B cell (primary cell): ENCODE results near the gene PUDP. TPM values are rescaled to one million over a fixed set of nuclear protein-coding genes. Genes with fewer than 3 reads are reported as not detected.

Experiments used
- ATAC-seq: fragments of 200-7000 bp; cut with Tn5 transposase; one replicate; pipeline ENCODE4 v1.10.0; 2021; ENCODE audit warnings: low read depth, mild to moderate bottlenecking, moderate number of reproducible peaks, moderate library complexity
- CTCF ChIA-PET: fragments of 350-600 bp; sonication (Branson Sonifier 250); formaldehyde crosslinking; loops from one replicate; lab custom pipeline; 2021; ENCODE audit warnings: antibody characterized with exemption, inconsistent platforms; lab: Charles Lee
- POLR2A ChIA-PET: fragments of 350-600 bp; sonication (Branson Sonifier 250); formaldehyde crosslinking; loops from one replicate; lab custom pipeline; 2021; ENCODE audit warnings: antibody characterized with exemption; lab: Charles Lee
- DNase-seq: peaks from one replicate; pipeline ENCODE4 v3.0.0; 2013
- H2AFZ ChIP-seq: 2 replicates; pipeline ENCODE4 v1.6.1; 2012; ENCODE audit warnings: mild to moderate bottlenecking, low read depth, low read length; ENCODE audit not compliant: insufficient read depth, poor library complexity, severe bottlenecking
- H3K27ac ChIP-seq, 2 donors: 1 replicate in 1 of 2; 2 replicates in 1 of 2; pipeline ENCODE4 v1.5.1; 2012 to 2013; ENCODE audit warnings: low read length in 2 of 2, mild to moderate bottlenecking in 2 of 2, moderate library complexity in 1 of 2
- H3K27me3 ChIP-seq, 4 experiments: fragments of 200-600 bp in 1 of 4; sonication (generic) in 1 of 4; replicated peaks in 1 of 4; 1 replicate in 2 of 4; 2 replicates in 2 of 4; pipeline versions ENCODE4 v1.6.1 to v1.7.0; 2013 to 2016; ENCODE audit warnings: low read length in 3 of 4, mild to moderate bottlenecking in 2 of 4, mixed read lengths in 1 of 4, moderate library complexity in 1 of 4; ENCODE audit not compliant: insufficient read depth in 4 of 4, control insufficient read depth in 3 of 4; ENCODE audit errors: control extremely low read depth in 1 of 4
- H3K36me3 ChIP-seq, 2 experiments: replicated peaks in 1 of 2; 1 replicate in 1 of 2; 2 replicates in 1 of 2; pipeline versions ENCODE4 v1.6.1 to v1.7.1; 2013; ENCODE audit warnings: low read length in 1 of 2; ENCODE audit not compliant: insufficient read depth in 2 of 2, control insufficient read depth in 1 of 2; ENCODE audit errors: control extremely low read depth in 1 of 2, extremely low read depth in 1 of 2
- H3K4me1 ChIP-seq, 2 donors: fragments of 200-600 bp in 1 of 2; sonication (generic) in 1 of 2; 1 replicate in 1 of 2; 2 replicates in 1 of 2; pipeline versions ENCODE4 v1.5.1 to v1.6.1; 2013 to 2017; ENCODE audit warnings: low read length in 2 of 2; ENCODE audit not compliant: control insufficient read depth in 2 of 2, insufficient read depth in 2 of 2
- H3K4me2 ChIP-seq: replicated peaks from 2 replicates; pipeline ENCODE3; 2012; ENCODE audit warnings: mild to moderate bottlenecking, low read depth, low read length; ENCODE audit not compliant: poor library complexity, severe bottlenecking
- H3K4me3 ChIP-seq, 5 experiments: fragments of 200-600 bp in 1 of 5; sonication (generic) in 1 of 5; 1 replicate in 3 of 5; 2 replicates in 2 of 5; pipeline versions ENCODE4 v1.5.1 to v1.7.0; 2011 to 2016; ENCODE audit warnings: low read length in 4 of 5, mild to moderate bottlenecking in 4 of 5, low read depth in 2 of 5, control low read depth in 1 of 5, moderate library complexity in 1 of 5; ENCODE audit not compliant: insufficient read depth in 1 of 5; ENCODE audit errors: control extremely low read depth in 1 of 5, extremely low read depth in 1 of 5
- H3K79me2 ChIP-seq: fragments of 200-600 bp; sonication (generic); one replicate; pipeline ENCODE4 v1.6.0; 2016; ENCODE audit warnings: low read length; ENCODE audit not compliant: control insufficient read depth, insufficient read depth
- H3K9ac ChIP-seq: fragments of 200-600 bp; sonication (generic); 2 replicates; pipeline ENCODE4 v1.6.1; 2017; ENCODE audit warnings: mild to moderate bottlenecking, low read length, moderate library complexity
- H3K9me3 ChIP-seq, 3 donors: one replicate each; pipeline versions ENCODE4 v1.6.1 to v1.7.1; 2013; ENCODE audit warnings: low read length in 2 of 3; ENCODE audit not compliant: control insufficient read depth in 2 of 3, insufficient read depth in 1 of 3; ENCODE audit errors: control extremely low read depth in 1 of 3
- H4K20me1 ChIP-seq: 2 replicates; pipeline ENCODE4 v1.6.0; 2012; ENCODE audit warnings: mild to moderate bottlenecking, low read length; ENCODE audit not compliant: insufficient read depth, control insufficient read depth, poor library complexity, severe bottlenecking
- H3K27ac Mint-ChIP-seq: one replicate; pipeline ENCODE4 v1.8.0; 2021; ENCODE audit warnings: mixed read lengths
- H3K27me3 Mint-ChIP-seq: one replicate; pipeline ENCODE4 v1.8.0; 2021; ENCODE audit warnings: mixed read lengths
- H3K4me1 Mint-ChIP-seq: one replicate; pipeline ENCODE4 v1.8.0; 2021; ENCODE audit warnings: mixed read lengths
- H3K4me3 Mint-ChIP-seq: one replicate; pipeline ENCODE4 v1.8.0; 2021; ENCODE audit warnings: mixed read lengths
- H3K9me3 Mint-ChIP-seq: one replicate; pipeline ENCODE4 v1.8.0; 2022; ENCODE audit warnings: mixed read lengths; ENCODE audit not compliant: insufficient read depth
- EZH2 ChIP-seq: IDR thresholded peaks from 2 replicates; pipeline ENCODE4 v1.6.1; 2012; ENCODE audit warnings: borderline replicate concordance, low read depth, mild to moderate bottlenecking, moderate library complexity, low read length; ENCODE audit not compliant: insufficient read depth, poor library complexity, severe bottlenecking
- WGBS: methylation state at CpG from one replicate; pipeline ENCODE4 v1.1.5; 2013; ENCODE audit warnings: missing lambda C conversion rate; ENCODE audit not compliant: insufficient coverage; 5-methylcytosine and 5-hydroxymethylcytosine counted together
- intact Hi-C: fragments of 100-400 bp; cut with micrococcal nuclease; formaldehyde crosslinking; loops from one replicate; pipeline ENCODE4 v1.10.0; 2022
- polyA plus RNA-seq: library from polyadenylated mRNA; depleted of rRNA; stranded (reverse); fragments of >200 nt; gene quantifications from 2 replicates; pipeline ENCODE4 v1.2.3, GENCODE V29; 2012
- total RNA-seq, 2 donors: library from RNA; stranded (reverse); fragments of 120-200 nt in 1 of 2; gene quantifications; 1 replicate in 1 of 2; 2 replicates in 1 of 2; pipeline versions ENCODE4 v1.2.3 to v1.2.4, GENCODE V29; 2013 to 2022
- TF ChIP-seq, protein P1 (sequence below): fragments of 200-600 bp; IDR thresholded peaks from one replicate; pipeline ENCODE4 v1.8.0; 2022; ENCODE audit warnings: antibody characterized with exemption, mild to moderate bottlenecking

Gene PUDP
- total and polyA plus RNA-seq, 2 donors (not counting 1 experiment from before 2014, with no cell fraction given) = 12.8 to 14.1 TPM

DNA sequence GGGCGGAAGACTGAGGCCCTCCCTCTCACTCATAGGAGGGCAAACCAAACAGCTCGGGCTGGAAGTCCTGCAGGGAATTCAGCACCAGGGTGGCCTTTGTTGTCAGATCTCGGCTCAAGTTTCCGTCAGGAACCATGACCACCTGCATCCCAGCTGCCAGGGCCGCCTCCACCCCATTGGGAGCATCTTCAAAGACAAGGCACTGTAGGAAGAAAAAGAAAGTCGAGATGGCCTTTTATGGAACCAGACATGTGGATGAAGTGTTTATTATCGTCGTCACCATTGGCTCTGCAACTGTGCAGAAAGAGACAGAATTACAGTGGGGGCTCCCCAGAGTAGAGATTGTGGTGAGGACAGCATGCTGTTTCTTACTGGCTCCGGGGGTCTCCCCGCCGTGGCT is 97.7 kb downstream of the PUDP start:
- Histone ChIP-seq H3K36me3 (peaks cover 0 to 2% of the 10 kb centered on the region in 2 experiments), H3K4me3 (no peak overlapping the region), H3K79me2 (peaks cover 11% of the 10 kb centered on the region), H3K9me3 (peaks cover 0 to 4% (median 0%) of the 10 kb centered on the region in 3 donors), H3K9ac (no peak overlapping the region), H3K27me3 (no peaks in the 10 kb centered on the region), H2AFZ (no peak overlapping the region), H4K20me1 (no peaks in the 10 kb centered on the region), H3K4me2 (no peak overlapping the region), H3K27ac (no peak overlapping the region), H3K4me1 (peaks cover 19 to 24% of the 10 kb centered on the region in 2 donors)
- H3K27ac Mint-ChIP-seq = no peak overlapping the region
- WGBS = 100% methylated on average over 1 of the region's 11 CpGs
- TF ChIP-seq, protein P1, sequence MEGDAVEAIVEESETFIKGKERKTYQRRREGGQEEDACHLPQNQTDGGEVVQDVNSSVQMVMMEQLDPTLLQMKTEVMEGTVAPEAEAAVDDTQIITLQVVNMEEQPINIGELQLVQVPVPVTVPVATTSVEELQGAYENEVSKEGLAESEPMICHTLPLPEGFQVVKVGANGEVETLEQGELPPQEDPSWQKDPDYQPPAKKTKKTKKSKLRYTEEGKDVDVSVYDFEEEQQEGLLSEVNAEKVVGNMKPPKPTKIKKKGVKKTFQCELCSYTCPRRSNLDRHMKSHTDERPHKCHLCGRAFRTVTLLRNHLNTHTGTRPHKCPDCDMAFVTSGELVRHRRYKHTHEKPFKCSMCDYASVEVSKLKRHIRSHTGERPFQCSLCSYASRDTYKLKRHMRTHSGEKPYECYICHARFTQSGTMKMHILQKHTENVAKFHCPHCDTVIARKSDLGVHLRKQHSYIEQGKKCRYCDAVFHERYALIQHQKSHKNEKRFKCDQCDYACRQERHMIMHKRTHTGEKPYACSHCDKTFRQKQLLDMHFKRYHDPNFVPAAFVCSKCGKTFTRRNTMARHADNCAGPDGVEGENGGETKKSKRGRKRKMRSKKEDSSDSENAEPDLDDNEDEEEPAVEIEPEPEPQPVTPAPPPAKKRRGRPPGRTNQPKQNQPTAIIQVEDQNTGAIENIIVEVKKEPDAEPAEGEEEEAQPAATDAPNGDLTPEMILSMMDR = no peak
- TF ChIP-seq EZH2 = no peak
- H3K4me1 Mint-ChIP-seq = peaks cover 21% of the 10 kb centered on the region
- intact Hi-C loops = loop anchor here (5.0 kb wide), 1 partner anchor 37 kb away; no protein-coding TSS in a partner anchor
- no peak overlapping the region for H3K4me3 Mint-ChIP-seq
- ATAC-seq (no peak), DNase-seq (no peak)
- H3K27me3 Mint-ChIP-seq = no peaks in the 10 kb centered on the region
- H3K9me3 Mint-ChIP-seq = no peaks in the 10 kb centered on the region
- ChIA-PET CTCF (no interaction called here), POLR2A (no interaction called here)

DNA sequence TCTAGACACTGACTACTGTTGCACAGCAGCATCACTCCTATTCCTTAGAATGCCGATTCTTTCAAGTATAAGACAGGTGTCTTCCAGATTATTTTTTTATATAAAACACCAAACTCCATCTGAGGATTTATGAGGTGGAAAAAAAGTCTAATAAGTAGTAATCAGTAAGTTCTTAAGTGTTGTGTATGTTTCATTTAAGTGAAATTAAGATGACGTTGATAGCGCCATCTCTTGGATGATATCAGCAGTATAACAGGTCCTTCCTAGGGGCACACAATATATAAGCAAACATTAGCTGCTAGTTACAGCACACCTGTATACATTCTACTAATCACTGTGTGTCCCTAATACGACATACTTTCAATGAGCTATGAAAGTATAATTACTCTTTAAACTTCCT is 100.0 kb downstream of the PUDP start:
- ChIA-PET CTCF (no interaction called here), POLR2A (no interaction called here)
- H3K4me3 ChIP-seq = no peak overlapping the region
- H3K27ac ChIP-seq = no peak overlapping the region
- no peaks in the 10 kb centered on the region for H4K20me1 ChIP-seq
- WGBS = no CpG with 5 or more reads among the region's 4 CpGs
- ATAC-seq = no peak
- peaks cover 0 to under 1% of the 10 kb centered on the region in 2 donors for H3K4me1 ChIP-seq
- no peaks in the 10 kb centered on the region for H3K27me3 ChIP-seq
- no peaks in the 10 kb centered on the region for H3K9me3 ChIP-seq
- peaks cover 0 to 2% of the 10 kb centered on the region in 2 experiments for H3K36me3 ChIP-seq
- H3K9ac ChIP-seq = no peak overlapping the region
- no peak overlapping the region for H3K27ac Mint-ChIP-seq
- DNase-seq = no peak
- intact Hi-C loops = no loop called here
- H3K27me3 Mint-ChIP-seq = no peaks in the 10 kb centered on the region
- no peak overlapping the region for H2AFZ ChIP-seq
- H3K4me2 ChIP-seq = no peak overlapping the region
- peaks cover 9% of the 10 kb centered on the region for H3K79me2 ChIP-seq
- peaks cover 14% of the 10 kb centered on the region for H3K4me1 Mint-ChIP-seq
- H3K9me3 Mint-ChIP-seq = no peaks in the 10 kb centered on the region
- TF ChIP-seq, protein P1 = no peak
- TF ChIP-seq EZH2 = no peak
- no peak overlapping the region for H3K4me3 Mint-ChIP-seq
